ENCODE results near the gene CKB. TPM values are rescaled to one million over a fixed set of nuclear protein-coding genes. Genes with fewer than 3 reads are reported as not detected.

The CKB gene
- total and polyA plus RNA-seq, 2 donors (not counting 1 experiment from before 2014, with no cell fraction given): 3.1 to 4.7 TPM

- H3K27me3 Mint-ChIP-seq: peaks cover 3% of the 10 kb centered on the region
- 47% methylated on average over 8 of the region's 14 CpGs for WGBS (ENCODE audit: insufficient coverage)
- CTCF ChIA-PET: interaction anchor here (1.0 to 6.2 kb wide), 5 partner anchors 9 to 34 kb away, joined by 3 to 42 read pairs (median 5); partner anchors contain the start of gene BAG5
- Histone ChIP-seq H3K4me1 (ENCODE audit: control insufficient read depth in 2 of 2, insufficient read depth in 2 of 2, low read length in 2 of 2) (peaks cover 36 to 52% of the 10 kb centered on the region in 2 donors), H3K4me3 (ENCODE audit: control extremely low read depth in 1 of 5, extremely low read depth in 1 of 5, insufficient read depth in 1 of 5, low read depth in 2 of 5, low read length in 4 of 5) (no peak overlapping the region), H3K4me2 (replicated peaks; ENCODE audit: low read depth, low read length, poor library complexity, severe bottlenecking) (peak overlapping the region; percentile 96), H4K20me1 (ENCODE audit: control insufficient read depth, insufficient read depth, low read length, poor library complexity, severe bottlenecking) (peaks cover 33% of the 10 kb centered on the region), H3K27me3 (replicated peaks in 1 of 4; ENCODE audit: control extremely low read depth in 1 of 4, control insufficient read depth in 3 of 4, insufficient read depth in 4 of 4, low read length in 3 of 4) (peaks cover 0 to 11% (median 3%) of the 10 kb centered on the region in 4 experiments), H3K27ac (ENCODE audit: low read length in 2 of 2) (peak overlapping the region; percentile 34 to 84), H3K79me2 (ENCODE audit: control insufficient read depth, insufficient read depth, low read length) (peaks cover 24% of the 10 kb centered on the region), H3K9ac (ENCODE audit: low read length) (no peak overlapping the region), H3K36me3 (replicated peaks in 1 of 2; ENCODE audit: control extremely low read depth in 1 of 2, control insufficient read depth in 1 of 2, extremely low read depth in 1 of 2, insufficient read depth in 2 of 2, low read length in 1 of 2) (peaks cover 0 to 6% of the 10 kb centered on the region in 2 experiments), H2AFZ (ENCODE audit: insufficient read depth, low read depth, low read length, poor library complexity, severe bottlenecking) (no peak overlapping the region), H3K9me3 (ENCODE audit: control extremely low read depth in 1 of 3, control insufficient read depth in 2 of 3, insufficient read depth in 1 of 3, low read length in 2 of 3) (peaks cover 0 to 10% (median 0%) of the 10 kb centered on the region in 3 donors)
- ATAC-seq (ENCODE audit: low read depth) (peak; percentile 86), DNase-seq (peak; percentile 87)
- peak overlapping the region; percentile 88 for H3K4me3 Mint-ChIP-seq
- H3K27ac Mint-ChIP-seq: peak overlapping the region; percentile 96
- intact Hi-C loops (cut with micrococcal nuclease): loop anchor here (2.0 to 5.0 kb wide), 3 partner anchors 35 to 935 kb away; partner anchors contain the start of genes BAG5, COA8, RCOR1 and XRCC3
- H3K4me1 Mint-ChIP-seq: peaks cover 53% of the 10 kb centered on the region
- TF ChIP-seq CTCF (IDR thresholded peaks at IDR 0.05) (no peak), EZH2 (IDR thresholded peaks at IDR 0.05; ENCODE audit: borderline replicate concordance, insufficient read depth, low read depth, low read length, poor library complexity, severe bottlenecking) (no peak)
- POLR2A ChIA-PET: interaction anchor here (0.6 to 1.4 kb wide), 3 partner anchors 8 to 199 kb away, joined by 3 to 4 read pairs (median 3); partner anchors contain the start of gene BAG5
- H3K9me3 Mint-ChIP-seq (ENCODE audit: insufficient read depth): no peaks in the 10 kb centered on the region
Measured at GRCh38 chr14:103527408-103528145, 4.9 kb upstream of the CKB start.

- no peak overlapping the region for H3K4me3 ChIP-seq (ENCODE audit: control extremely low read depth in 1 of 5, extremely low read depth in 1 of 5, insufficient read depth in 1 of 5, low read depth in 2 of 5, low read length in 4 of 5)
- CTCF ChIA-PET: interaction anchor here (0.6 to 6.2 kb wide), 5 partner anchors 9 to 133 kb away, joined by 3 to 42 read pairs (median 5); partner anchors contain the start of gene BAG5
- H3K36me3 ChIP-seq (replicated peaks in 1 of 2; ENCODE audit: control extremely low read depth in 1 of 2, control insufficient read depth in 1 of 2, extremely low read depth in 1 of 2, insufficient read depth in 2 of 2, low read length in 1 of 2): peaks cover 0 to 6% of the 10 kb centered on the region in 2 experiments
- no peak overlapping the region for H3K9ac ChIP-seq (ENCODE audit: low read length)
- peak overlapping the region; percentile 96 for H3K27ac Mint-ChIP-seq
- peaks cover 0 to 10% (median 0%) of the 10 kb centered on the region in 3 donors for H3K9me3 ChIP-seq (ENCODE audit: control extremely low read depth in 1 of 3, control insufficient read depth in 2 of 3, insufficient read depth in 1 of 3, low read length in 2 of 3)
- no peak for DNase-seq
- POLR2A ChIA-PET: interaction anchor here (1.1 to 1.4 kb wide), 2 partner anchors 8 to 35 kb away, joined by 3 to 4 read pairs; partner anchors contain the start of gene BAG5
- peaks cover 0 to 16% (median 6%) of the 10 kb centered on the region in 4 experiments for H3K27me3 ChIP-seq (replicated peaks in 1 of 4; ENCODE audit: control extremely low read depth in 1 of 4, control insufficient read depth in 3 of 4, insufficient read depth in 4 of 4, low read length in 3 of 4)
- no peak overlapping the region for H2AFZ ChIP-seq (ENCODE audit: insufficient read depth, low read depth, low read length, poor library complexity, severe bottlenecking)
- peak overlapping the region; percentile 96 for H3K4me2 ChIP-seq (replicated peaks; ENCODE audit: low read depth, low read length, poor library complexity, severe bottlenecking)
- peaks cover 53% of the 10 kb centered on the region for H3K4me1 Mint-ChIP-seq
- H3K4me1 ChIP-seq (ENCODE audit: control insufficient read depth in 2 of 2, insufficient read depth in 2 of 2, low read length in 2 of 2): peaks cover 41 to 56% of the 10 kb centered on the region in 2 donors
- peak overlapping the region in 1 of 2 donors; percentile 54 for H3K27ac ChIP-seq (ENCODE audit: low read length in 2 of 2)
- peaks cover 3% of the 10 kb centered on the region for H3K27me3 Mint-ChIP-seq
- no peaks in the 10 kb centered on the region for H3K9me3 Mint-ChIP-seq (ENCODE audit: insufficient read depth)
- H4K20me1 ChIP-seq (ENCODE audit: control insufficient read depth, insufficient read depth, low read length, poor library complexity, severe bottlenecking): peaks cover 26% of the 10 kb centered on the region
- no CpG with 5 or more reads among the region's 1 CpG for WGBS (ENCODE audit: insufficient coverage)
- intact Hi-C loops (cut with micrococcal nuclease): loop anchor here (5.0 kb wide), 1 partner anchor 935 kb away; the partner anchor contains the start of gene RCOR1
- no peak for ATAC-seq (ENCODE audit: low read depth)
- H3K79me2 ChIP-seq (ENCODE audit: control insufficient read depth, insufficient read depth, low read length): peaks cover 24% of the 10 kb centered on the region
- TF ChIP-seq EZH2 (IDR thresholded peaks at IDR 0.05; ENCODE audit: borderline replicate concordance, insufficient read depth, low read depth, low read length, poor library complexity, severe bottlenecking): no peak
- no peak for TF ChIP-seq CTCF (IDR thresholded peaks at IDR 0.05)
- peak overlapping the region; percentile 88 for H3K4me3 Mint-ChIP-seq
Measured at GRCh38 chr14:103526914-103527248, 4.3 kb upstream of the CKB start.
